ELF-1 (cell line): Measurements from ENCODE around the gene LTV1.
A peak's percentile ranks its signal among the peaks of the same experiment; 100 is the strongest.
"Not testable (repeated sequence)": the region's sequence is repeated elsewhere in the genome, so short reads cannot be mapped to it uniquely, and the experiment has no call there.

Source experiments
- DNase-seq: peaks from one replicate; pipeline ENCODE4 v3.0.0-alpha.2; 2016; ENCODE audit warnings: low read depth, low spot score

The LTV1 gene

GRCh38 chr6:143842902-143843676 is at the start of gene LTV1:
LTV1 (plus strand) TSS chr6:143843338; CDS start chr6:143843478, 140 bp downstream.
- DNase-seq, result peak; percentile 98

- DNase-seq, result not testable (repeated sequence)
Observed at GRCh38 chr6:143796551-143796950, 46.6 kb upstream of the LTV1 start.

- not testable (repeated sequence) for DNase-seq
Observed at GRCh38 chr6:143798487-143798886, 44.7 kb upstream of the LTV1 start.

- DNase-seq, result no peak
Observed at GRCh38 chr6:143802833-143803565, 40.1 kb upstream of the LTV1 start.

- DNase-seq, result no peak
Observed at GRCh38 chr6:143803769-143804568, 39.2 kb upstream of the LTV1 start.

- no peak for DNase-seq
Observed at GRCh38 chr6:143804835-143805239, 38.3 kb upstream of the LTV1 start.

- no peak for DNase-seq
Observed at GRCh38 chr6:143806282-143807102, 36.6 kb upstream of the LTV1 start.

- no peak for DNase-seq
Observed at GRCh38 chr6:143807103-143807772, 35.9 kb upstream of the LTV1 start.

GRCh38 chr6:143810745-143811144 is 32.4 kb upstream of the LTV1 start:
- no peak for DNase-seq

GRCh38 chr6:143811501-143812157 is 31.5 kb upstream of the LTV1 start:
- DNase-seq, result no peak

- no peak for DNase-seq
Observed at GRCh38 chr6:143817621-143818020, 25.5 kb upstream of the LTV1 start.

GRCh38 chr6:143821359-143821758 is 21.8 kb upstream of the LTV1 start:
- DNase-seq, result no peak

- DNase-seq, result no peak
Observed at GRCh38 chr6:143822584-143823024, 20.5 kb upstream of the LTV1 start.

- DNase-seq, result no peak
Observed at GRCh38 chr6:143823548-143823947, 19.6 kb upstream of the LTV1 start.

GRCh38 chr6:143828572-143828971 is 14.6 kb upstream of the LTV1 start:
- DNase-seq, result no peak

GRCh38 chr6:143836150-143836549 is 7.0 kb upstream of the LTV1 start:
- no peak for DNase-seq

- no peak for DNase-seq
Observed at GRCh38 chr6:143838395-143838794, 4.7 kb upstream of the LTV1 start.

GRCh38 chr6:143839196-143839595 is 3.9 kb upstream of the LTV1 start:
- no peak for DNase-seq

GRCh38 chr6:143840595-143841265 is 2.4 kb upstream of the LTV1 start:
- no peak for DNase-seq
